Stimulated activated CD4-positive, alpha-beta T cell treated with anti-CD3 and anti-CD28 coated beads, Interleukin-1b, Interleukin-23, amount 100 ng/mL, for 1 hour (primary cell): Measurements from ENCODE around the gene OVCA2.

Experiments
- DNase-seq, 2 donors: peaks; one replicate each; pipeline ENCODE4 v3.0.0-alpha.2; 2020; ENCODE audit warnings: low read depth in 2 of 2

Gene OVCA2

DNA sequence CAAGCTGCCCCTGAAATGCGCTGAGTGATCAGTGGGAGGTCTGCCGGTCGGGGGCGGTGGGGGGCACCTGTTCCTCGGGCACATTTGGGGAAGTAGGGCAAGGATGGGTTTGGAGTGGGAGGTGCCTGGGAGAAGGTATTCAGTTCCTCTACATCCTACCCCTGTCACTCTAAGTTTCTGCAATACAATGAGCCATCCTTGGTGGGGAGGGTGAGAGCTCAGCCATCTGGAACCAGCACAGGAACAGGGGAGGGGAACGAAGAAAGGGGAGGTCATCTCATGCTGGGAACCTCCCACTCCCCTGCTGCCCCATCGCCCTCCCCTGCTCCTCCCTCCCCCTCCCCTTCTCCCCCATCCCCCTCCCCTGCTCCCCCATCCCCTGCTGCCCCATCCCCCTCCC lies 7.7 kb upstream of the OVCA2 start:
- no peak for DNase-seq

DNA sequence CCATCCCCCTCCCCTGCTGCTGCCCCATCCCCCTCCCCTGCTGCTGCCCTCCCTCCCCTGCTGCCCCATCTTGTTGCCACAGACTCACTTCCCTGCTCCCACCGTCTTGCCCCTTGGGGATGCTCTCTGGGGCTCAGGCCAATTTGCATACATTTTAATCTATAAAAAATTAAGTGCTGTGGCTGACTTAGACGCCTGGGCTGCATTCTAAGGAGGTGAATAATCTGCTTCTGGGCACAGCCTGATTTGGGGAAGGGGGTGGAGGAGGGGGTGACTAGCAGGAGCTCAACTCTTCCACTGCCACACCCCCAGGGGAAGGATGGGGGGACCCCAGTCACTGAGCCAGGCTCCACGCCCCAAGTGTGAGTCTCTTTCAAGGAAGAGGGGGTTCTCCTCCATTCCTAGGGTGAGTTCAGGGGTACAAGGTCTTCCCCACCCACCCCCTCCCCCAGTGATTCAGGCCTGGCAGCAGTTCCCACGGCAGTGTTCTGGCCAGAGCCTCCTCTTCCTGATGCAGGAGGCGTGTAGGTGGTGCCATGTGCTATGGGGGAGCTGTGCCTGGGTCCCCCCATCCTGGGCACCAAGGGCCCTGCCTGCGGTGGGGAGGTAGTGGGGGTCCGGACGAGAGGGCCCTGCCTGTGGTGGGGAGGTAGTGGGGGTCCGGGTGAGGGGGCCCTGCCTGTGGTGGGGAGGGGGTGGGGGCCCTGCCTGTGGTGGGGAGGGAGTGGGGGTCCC lies 6.8 kb upstream of the OVCA2 start:
- no peak for DNase-seq

GRCh38 chr17:2035541-2036488 lies 6.0 kb upstream of the OVCA2 start:
- DNase-seq, result no peak

GRCh38 chr17:2037155-2037554 lies 4.7 kb upstream of the OVCA2 start:
- DNase-seq, result no peak

DNA sequence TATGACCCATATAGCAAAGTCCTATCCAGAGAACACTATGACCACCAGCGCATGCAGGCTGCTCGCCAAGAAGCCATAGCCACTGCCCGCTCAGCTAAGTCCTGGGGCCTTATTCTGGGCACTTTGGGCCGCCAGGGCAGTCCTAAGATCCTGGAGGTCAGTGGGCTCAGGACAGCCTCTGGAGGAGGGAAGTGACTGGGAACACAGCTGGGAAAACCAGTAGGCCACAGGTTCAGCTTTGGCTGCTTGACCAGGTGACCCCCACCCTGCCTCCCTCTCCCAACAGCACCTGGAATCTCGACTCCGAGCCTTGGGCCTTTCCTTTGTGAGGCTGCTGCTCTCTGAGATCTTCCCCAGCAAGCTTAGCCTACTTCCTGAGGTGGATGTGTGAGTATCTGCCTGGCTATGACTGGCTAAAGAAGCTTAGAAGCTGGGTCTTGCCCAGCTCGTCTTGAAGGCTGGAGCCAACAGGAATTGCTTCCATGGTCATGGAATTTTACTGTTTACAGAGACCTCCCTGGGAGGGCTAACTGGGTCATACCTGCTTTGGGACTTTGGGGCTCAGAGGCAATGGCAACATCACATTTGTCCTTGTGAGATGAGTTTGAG lies 1.5 kb upstream of the OVCA2 start:
- no peak for DNase-seq

DNA sequence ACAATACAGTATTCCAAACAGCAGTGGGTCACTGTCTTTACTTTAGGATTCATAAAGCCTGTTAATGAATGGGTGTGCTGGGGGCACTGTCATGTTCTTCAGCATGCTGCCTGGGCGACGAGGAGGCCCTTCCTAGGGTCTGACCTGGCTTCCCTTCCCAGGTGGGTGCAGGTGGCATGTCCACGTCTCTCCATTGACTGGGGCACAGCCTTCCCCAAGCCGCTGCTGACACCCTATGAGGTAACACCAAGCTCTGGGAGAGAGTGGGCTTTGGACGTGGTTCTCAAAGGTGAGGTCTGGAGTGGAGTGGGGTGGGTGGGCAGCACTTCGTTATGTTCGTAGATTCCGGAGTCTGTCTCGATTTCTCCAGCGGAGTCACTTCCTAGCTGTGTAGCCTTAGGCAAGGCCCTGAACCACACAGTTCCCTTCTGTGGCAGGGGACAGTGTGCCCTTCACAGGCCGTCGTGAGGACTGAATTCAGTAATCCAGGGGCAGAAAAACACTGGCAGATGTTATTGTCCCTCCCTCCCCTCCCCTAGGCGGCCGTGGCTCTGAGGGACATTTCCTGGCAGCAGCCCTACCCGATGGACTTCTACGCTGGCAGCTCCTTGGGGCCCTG lies 771 bp upstream of the OVCA2 start:
- DNase-seq, result no peak

DNA sequence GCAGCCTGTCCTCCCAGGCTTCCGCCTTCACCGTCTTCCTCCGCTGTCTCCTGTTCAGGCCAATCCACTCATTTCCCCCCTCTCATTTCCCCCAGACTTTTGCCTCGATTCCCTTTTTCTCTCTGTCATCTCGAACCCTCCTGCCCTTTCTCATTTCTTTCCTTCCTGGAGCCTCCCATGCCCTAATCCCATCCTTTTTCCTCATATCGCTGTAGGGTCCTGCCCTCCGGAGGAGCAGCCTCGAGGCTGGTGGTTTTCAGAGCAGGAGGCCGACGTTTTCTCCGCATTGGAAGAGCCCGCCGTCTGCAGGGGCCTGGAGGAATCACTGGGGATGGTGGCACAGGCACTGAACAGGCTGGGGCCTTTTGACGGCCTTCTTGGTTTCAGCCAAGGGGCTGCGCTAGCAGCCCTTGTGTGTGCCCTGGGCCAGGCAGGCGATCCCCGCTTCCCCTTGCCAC lies 597 bp downstream of the OVCA2 start:
- DNase-seq, result no peak

- DNase-seq, result no peak
These were observed 1.1 kb downstream of the OVCA2 start for GRCh38 chr17:2042933-2043332.

DNA sequence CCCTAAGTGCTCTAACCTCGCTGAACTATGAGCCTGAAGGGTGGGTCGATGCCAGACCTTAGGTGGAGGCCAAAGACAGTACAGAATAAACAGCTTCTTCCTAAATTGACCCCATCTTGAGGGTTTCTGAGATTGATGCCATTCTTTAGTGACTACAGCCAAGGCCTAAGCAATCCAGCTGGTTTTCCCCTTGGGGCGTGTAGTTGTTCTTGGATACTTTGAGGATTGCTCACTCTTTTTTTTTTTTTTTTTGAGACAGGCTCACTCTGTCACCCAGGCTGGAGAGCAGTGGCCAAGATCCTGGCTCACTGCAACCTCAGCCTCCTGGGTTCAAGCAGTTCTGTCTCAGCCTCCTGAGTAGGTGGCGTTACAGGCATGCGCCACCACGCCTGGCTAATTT lies 2.0 kb downstream of the OVCA2 start:
- DNase-seq, result no peak

DNA sequence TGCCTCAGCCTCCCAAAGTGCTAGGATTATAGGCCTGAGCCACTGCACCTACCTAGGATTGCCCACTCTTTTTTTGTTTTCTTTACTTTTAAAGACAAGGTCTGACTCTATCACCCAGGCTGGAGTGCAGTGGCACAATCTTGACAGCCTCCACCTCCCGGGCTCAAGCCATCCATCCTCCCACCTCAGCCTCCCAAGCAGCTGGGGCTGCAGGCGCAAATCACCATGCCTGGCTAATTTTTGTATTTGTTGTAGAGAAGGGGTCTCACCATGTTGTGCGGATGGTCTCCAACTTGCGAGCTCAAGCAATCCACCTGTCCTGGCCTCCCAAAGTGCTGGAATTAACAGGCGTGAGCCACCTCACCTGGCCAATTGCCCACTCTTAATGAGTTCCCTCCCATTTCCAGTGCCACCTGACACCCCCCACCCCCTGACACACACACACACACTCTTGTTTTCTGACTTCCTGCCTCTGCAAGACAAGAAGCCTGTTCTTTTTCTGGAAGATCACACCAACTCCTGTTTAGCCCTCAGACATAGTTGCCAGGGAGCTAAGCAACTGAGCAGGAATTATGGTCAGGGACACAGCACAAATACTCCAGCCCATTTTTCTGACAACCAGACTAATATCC lies 2.6 kb downstream of the OVCA2 start:
- no peak for DNase-seq

GRCh38 chr17:2047590-2047989 lies 5.8 kb downstream of the OVCA2 start:
- no peak for DNase-seq

GRCh38 chr17:2048805-2049204 lies 7.0 kb downstream of the OVCA2 start:
- DNase-seq, result no peak

- peak; percentile 82 to 84 for DNase-seq
These were observed 7.8 kb downstream of the OVCA2 start for GRCh38 chr17:2049333-2050299.

- DNase-seq, result peak in 1 of 2 donors; percentile 65
These were observed 8.7 kb downstream of the OVCA2 start for GRCh38 chr17:2050300-2051060.

DNA sequence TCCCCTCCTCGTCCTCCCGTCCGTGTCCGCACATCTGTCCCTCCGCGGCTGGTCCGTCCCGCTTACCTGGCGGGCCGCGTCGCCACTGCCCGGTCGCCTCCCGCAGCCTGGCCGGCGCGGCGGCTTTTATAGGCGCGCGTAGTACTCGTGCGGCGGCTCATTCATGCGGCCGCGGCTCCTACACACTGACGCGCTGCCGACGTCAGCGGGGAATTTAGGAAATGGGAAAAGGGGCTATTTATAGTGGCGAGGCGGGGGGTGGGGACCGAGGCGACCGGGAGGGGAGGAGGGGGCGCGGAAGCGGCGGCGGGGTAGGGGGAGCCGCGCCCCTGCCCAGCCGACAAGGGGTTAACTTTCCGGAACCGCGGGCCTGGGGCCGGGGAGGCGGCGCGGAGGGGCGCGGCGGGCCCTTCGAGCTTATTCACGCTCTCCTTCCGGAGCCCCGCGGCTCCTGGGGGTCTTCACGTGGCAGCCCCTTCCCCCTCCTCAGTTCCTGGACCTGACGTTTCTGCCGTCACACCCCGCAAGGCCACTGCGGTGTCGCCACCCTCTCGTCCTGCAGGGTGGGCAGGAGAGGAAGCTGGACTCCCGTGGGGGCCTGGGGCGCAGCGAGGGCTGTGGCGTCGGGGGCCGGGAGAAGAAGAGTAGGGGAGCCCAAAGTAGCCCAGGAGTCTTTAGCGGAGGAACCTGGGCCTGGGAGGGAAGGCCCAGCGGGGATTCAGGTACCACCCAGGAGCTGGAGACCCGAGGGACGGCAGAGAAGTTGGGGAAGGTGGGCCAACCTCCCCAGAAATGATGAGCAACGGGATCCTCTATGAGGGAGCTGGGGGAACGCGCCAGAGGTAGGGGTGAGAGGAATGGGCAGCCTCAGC lies 9.5 kb downstream of the OVCA2 start:
- DNase-seq, result no peak

DNA sequence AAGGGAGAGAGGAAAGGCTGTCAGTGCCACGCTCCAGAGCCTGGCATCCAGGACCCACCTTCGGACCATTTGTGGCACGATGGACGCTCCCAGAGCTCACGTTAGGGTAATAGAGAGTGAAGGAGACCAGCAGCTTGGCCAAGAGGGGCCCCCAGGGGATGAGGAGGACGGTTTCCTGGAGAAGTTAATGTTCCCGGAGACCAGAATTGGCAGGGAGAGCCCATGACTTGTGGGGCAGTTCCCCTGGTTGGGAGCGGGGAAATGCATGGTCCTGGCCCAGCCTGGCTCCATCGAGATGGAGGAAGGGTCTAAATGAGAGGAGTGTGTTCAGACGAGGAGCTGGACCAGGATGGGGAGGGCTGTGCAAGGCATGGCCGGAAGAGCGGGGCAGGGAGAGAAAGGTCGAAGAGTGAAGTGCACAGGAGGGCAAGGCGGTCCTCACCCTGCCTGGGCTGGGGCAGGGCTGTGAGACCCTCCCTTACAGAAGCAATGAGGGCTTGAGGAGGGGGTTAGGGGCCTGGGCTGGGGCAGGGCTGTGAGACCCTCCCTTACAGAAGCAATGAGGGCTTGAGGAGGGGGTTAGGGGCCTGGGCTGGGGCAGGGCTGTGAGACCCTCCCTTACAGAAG lies 10.2 kb downstream of the OVCA2 start:
- DNase-seq, result no peak

- DNase-seq, result peak in 1 of 2 donors; percentile 61
These were observed 11.8 kb downstream of the OVCA2 start for GRCh38 chr17:2053380-2054261.
